GM19240 (cell line): ENCODE measurements around the gene RAD51D.
A peak's percentile ranks its signal among the peaks of the same experiment; 100 is the strongest.
"Not testable (repeated sequence)": the region's sequence is repeated elsewhere in the genome, so short reads cannot be mapped to it uniquely, and the experiment has no call there.

Experiments used
- DNase-seq: peaks from one replicate; pipeline ENCODE4 v3.0.0; 2011; ENCODE audit warnings: low spot score; ENCODE audit not compliant: insufficient read length

The RAD51D gene

DNA sequence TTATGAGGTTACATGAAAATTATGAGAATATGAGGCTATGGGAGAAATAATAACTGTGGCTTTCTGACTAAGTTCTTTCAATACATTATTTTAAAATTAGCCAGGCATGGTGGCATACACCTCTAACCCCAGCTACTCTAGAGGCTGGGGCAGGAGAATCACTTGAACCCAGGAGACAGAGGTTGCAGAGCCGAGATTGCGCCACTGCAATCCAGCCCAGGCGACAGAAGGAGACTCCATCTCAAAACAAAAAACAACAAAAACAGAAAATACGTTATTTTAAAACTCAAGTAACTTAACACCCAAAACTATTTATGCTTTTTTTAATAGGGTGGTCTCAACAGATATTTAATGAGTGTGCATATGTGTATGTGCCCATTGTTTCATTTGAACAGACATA lies 53.8 kb downstream of the RAD51D start:
- no peak for DNase-seq

- no peak for DNase-seq
Measured at GRCh38 chr17:35064516-35065215, 55.0 kb downstream of the RAD51D start.

DNA sequence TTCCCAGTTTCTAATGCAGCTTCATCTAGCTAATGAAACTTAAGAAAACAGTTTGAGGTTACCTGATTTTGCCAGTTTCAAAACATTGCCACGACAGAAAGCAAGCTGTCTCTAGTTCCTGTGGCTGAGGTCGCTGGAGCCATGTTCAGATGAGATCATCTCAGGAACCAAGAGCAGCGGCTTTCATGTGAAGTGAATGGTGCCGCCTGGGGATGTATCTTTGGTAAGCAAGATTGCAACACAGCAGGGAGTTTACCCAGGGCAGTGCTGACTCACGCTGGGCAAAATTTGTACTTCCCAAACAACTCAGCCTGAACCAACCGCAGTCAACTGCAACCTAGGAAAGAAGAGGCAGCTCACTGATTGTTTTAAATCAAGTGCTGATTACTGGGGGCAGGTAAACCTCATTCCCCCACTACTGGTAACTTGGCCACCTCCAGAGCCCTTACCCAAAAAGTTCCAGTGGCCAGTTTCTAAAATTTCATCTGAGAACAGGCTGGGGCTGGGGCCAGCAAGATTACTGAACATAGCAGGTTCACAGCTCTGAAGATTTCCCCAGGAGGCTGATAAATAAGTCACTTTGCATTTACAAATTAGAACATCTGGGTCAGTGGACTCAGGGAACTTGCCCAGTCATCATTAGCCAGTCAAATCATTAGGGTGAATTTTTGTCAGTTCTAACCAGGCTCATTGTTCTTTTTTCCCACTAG lies 56.0 kb downstream of the RAD51D start, which contains the start of gene RFFL:
Gene RFFL (minus strand): TSS at position 194 of the 710 bp plus-strand sequence. CDS start 37,154 bp downstream, outside the sequence.
- DNase-seq, result peak; percentile 69

GRCh38 chr17:35062308-35062707 lies 57.4 kb downstream of the RAD51D start:
- no peak for DNase-seq

- no peak for DNase-seq
Measured at GRCh38 chr17:35057332-35057915, 62.2 kb downstream of the RAD51D start.

DNA sequence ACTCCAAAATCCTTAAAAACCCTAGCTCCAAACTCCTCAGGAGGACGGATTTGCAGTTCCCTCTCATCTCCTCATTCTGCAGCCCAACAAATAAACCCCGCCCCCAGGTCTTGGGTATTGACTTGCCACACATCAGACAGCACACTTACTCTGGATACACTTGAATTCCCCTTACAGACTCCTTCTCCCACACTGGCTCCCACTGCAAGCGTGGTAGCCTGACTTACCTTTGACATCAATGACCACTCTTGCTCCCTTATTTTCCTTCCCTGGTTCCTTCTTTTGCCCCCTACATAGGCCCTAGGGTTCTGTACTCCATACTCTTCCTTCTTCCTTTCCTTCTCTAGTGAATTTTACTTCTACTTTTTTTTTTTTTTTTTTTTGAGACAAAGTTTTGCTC lies 63.6 kb downstream of the RAD51D start:
- DNase-seq, result no peak

DNA sequence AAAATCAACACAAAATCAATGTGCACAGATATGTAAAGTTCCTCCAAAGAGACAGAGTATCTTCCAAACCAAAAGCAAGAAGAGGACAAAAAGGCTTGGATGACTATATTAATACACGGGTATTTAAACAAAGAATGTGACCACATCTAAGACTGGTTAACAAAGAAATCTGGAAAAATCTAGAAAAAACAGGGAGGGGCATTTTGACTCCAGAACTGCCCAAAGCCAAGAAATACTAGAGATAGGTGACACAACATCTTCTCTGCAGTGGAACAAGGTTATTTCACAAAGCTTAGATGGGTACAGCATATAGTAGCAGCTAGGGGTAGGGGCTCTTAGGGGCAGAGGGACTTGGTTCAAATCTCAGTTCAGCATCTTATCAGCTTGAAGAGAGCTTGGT lies 66.5 kb downstream of the RAD51D start:
- no peak for DNase-seq

GRCh38 chr17:35052780-35053179 lies 66.9 kb downstream of the RAD51D start:
- DNase-seq, result no peak

- DNase-seq, result no peak
Measured at GRCh38 chr17:35052241-35052610, 67.4 kb downstream of the RAD51D start.

DNA sequence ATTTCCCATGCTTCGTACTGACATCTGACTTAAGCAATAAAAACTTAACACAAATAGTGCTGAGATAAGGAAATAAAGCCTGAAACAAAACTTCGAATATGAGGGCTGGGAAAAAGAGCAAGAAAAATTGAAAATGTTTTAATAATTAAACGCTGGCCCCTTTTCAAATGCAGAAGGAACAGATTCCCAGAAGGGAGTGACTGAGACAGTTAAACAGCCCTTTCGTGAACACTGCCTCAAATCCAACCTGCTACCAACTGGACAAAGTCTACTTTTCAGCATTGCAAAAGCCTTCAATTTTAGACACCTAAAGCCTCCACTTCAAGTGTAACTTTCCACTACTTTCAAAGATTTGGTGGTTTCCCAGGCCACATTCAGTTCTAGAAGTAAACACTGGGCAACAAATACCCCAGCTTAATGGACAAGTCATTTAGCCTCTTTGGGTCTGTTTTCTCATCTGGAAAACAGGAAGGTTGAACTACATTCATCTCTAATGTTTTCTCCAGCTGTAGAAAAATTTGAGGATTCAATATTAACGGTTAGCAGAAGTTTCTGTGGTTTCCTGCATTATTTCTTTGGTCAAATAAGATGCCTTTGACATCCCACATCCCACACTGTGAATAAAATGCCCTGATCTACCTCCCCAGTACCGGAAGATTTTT lies 68.0 kb downstream of the RAD51D start:
- DNase-seq, result no peak

DNA sequence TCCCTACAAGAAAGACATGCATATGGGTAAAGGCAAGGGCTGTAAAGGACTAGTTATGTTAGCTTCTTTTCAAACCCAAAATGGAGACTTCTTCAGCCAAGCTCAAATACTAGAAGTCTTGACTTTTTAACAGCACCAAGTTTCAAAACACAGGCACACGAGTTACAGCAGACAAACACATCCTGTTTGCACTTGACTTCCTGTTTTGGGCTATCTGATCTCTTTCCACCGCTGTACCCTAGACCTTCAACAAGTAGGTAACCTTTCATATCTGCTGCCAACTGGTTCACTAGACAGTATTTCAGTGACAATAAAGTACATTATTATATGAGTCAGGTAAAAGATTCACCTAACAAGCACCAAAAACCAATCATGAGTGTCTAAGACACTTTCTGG lies 68.5 kb downstream of the RAD51D start:
- peak; percentile 43 for DNase-seq

GRCh38 chr17:35050170-35050569 lies 69.5 kb downstream of the RAD51D start:
- no peak for DNase-seq

DNA sequence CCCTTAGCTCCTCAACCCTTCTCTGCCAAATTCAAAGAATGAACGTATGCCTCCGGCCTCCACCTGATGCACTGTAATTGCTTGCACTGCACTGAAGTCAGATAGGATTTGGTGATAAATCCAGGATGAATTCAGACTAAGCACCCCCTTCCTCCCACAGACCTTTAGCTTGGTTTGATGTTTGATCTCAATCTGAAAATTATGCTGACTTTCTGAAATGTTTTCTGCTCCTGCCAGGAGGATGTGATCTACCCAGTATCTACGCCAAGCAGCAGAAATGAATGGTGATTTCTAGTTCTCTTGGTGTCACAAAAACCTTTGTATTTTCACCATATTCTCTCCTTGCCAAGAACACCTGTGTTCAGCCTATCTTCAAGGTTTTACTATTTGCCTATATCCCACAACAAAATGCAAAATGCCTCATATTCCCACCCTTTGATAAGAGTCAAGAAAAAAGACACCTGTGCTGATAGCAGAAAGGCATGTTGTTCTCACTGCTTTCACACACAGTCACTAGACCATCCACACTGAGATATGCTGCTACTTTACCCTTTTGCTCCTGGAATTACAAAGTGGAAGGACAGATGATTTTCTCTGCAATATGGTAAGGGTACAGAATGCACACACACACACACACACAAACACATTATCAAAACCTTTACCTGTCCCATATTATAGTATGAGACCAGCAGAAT lies 70.8 kb downstream of the RAD51D start:
- no peak for DNase-seq

DNA sequence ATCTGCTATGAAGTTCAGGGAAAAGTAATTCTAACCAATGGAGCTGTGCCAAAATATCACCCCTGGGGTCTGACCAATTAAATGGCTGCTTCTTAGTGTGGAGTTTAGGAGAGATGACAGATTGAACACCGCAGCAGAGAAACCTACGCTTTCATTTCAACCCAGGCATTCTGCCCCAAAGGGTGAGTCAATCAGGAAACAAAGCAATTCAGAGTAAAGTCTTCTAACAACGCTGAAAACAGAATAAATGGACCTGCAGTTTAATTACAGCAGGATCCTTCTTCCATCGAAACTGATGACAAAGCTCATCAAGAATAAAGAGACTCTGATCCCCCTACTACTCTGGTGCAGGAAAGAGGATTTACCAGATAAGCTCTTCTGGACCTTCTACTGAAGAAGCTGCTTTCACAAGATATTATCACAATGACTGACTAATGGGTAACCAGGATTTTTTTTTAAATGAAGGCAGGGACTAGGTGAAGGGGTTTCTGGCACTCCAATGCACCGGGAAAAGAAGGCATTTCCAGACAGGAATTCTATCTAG lies 72.8 kb downstream of the RAD51D start:
- DNase-seq, result peak; percentile 63

GRCh38 chr17:35046245-35046644 lies 73.4 kb downstream of the RAD51D start:
- DNase-seq, result no peak

DNA sequence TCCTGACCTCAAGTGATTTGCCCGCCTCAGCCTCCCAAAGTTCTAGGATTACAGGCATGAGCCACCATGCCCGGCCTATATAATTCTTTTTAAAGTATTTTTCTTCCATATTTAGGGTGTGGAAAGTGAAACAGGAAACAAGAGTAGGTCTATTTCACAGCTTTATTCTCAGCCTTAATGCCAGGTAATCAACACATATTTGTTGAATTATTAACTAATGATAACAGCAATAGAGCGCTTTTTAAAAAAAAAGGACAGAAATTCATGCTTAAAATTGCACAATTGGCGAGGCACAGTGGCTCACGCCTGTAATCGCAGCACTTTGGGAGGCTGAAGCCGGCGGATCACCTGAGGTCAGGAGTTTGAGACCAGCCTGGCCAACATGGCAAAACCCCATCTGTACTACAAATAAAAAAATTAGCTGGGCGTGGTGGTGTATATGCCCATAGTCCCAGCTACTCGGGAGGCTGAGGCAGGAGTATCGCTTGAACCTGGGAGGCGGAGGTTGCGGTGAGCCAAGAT lies 74.1 kb downstream of the RAD51D start:
- DNase-seq, result not testable (repeated sequence)

DNA sequence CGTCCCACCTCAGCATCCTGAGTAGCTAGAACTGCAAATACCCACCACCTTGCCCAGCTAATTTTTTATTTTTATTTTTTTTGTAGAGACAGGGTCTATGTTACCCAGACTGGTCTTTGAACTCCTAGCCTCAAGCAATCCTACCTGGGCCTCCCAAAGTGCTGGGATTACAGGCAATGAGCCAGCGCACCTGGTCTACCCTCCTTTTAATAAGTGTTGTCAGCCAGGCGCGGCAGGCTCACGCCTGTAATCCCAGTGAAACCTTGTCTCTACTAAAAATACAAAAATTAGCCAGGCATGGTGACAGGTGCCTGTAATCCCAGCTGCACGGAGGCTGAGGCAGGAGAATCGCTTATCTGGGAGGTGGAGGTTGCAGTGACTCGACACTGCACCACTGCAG lies 75.5 kb downstream of the RAD51D start:
- DNase-seq, result no peak
